Adrenal gland (tissue), 12 donors: ENCODE measurements around the gene LACTBL1. TPM values are rescaled to one million over a fixed set of nuclear protein-coding genes. Genes with fewer than 3 reads are reported as not detected.

ENCODE experiments used
- DNase-seq, 7 donors: peaks; one replicate each; pipeline ENCODE4 v3.0.0-alpha.2; 2019 to 2020
- H3K27ac ChIP-seq, 5 donors: fragments of 200-600 bp; sonication (generic) in 4 of 5; 1 replicate in 3 of 5; 2 replicates in 2 of 5; pipeline versions ENCODE4 v1.5.1 to v1.8.0; 2016 to 2020; ENCODE audit warnings: mild to moderate bottlenecking in 1 of 5
- H3K27me3 ChIP-seq: fragments of 200-600 bp; 2 replicates; pipeline ENCODE4 v1.8.0; 2021
- H3K36me3 ChIP-seq, 2 donors: fragments of 200-600 bp; replicated peaks in 1 of 2; 1 replicate in 1 of 2; 2 replicates in 1 of 2; pipeline versions ENCODE4 v1.5.1 to v1.8.0; 2018 to 2022
- H3K4me1 ChIP-seq, 2 donors: fragments of 200-600 bp; replicated peaks in 1 of 2; 1 replicate in 1 of 2; 2 replicates in 1 of 2; pipeline versions ENCODE4 v1.5.1 to v1.8.0; 2018 to 2021
- H3K4me3 ChIP-seq, 4 donors: fragments of 200-600 bp; sonication (generic) in 3 of 4; one replicate each; pipeline ENCODE4 v1.5.1; 2016 to 2018
- H3K9me3 ChIP-seq, 3 donors: fragments of 200-600 bp; sonication (generic) in 1 of 3; replicated peaks in 1 of 3; 1 replicate in 2 of 3; 2 replicates in 1 of 3; pipeline versions ENCODE4 v1.5.1 to v1.8.0; 2016 to 2021
- CTCF ChIP-seq, 6 experiments: fragments of 450-650 bp in 4 of 6; fragments of 200-600 bp in 2 of 6; sonication (generic) in 1 of 6; IDR thresholded peaks; 1 replicate in 5 of 6; 2 replicates in 1 of 6; pipeline versions ENCODE4 v1.5.1 to v1.8.0; 2016 to 2021; ENCODE audit warnings: antibody characterized with exemption in 6 of 6, mild to moderate bottlenecking in 2 of 6, moderate library complexity in 1 of 6
- POLR2A ChIP-seq, 2 donors: fragments of 450-650 bp; IDR thresholded peaks; one replicate each; pipeline ENCODE4 v1.6.1; 2017; ENCODE audit warnings: antibody characterized with exemption in 2 of 2, mild to moderate bottlenecking in 2 of 2, moderate library complexity in 1 of 2
- WGBS, 4 donors: extraction: QIAGEN DNeasy Blood & Tissue Kit in 2 of 4; methylation state at CpG; one replicate each; pipeline versions ENCODE4 v1.1.5 to v1.1.7; 2013 to 2017; 5-methylcytosine and 5-hydroxymethylcytosine counted together
- intact Hi-C, 2 donors: fragments of 100-400 bp; cut with DNase I; formaldehyde crosslinking; loops; one replicate each; pipeline versions ENCODE4 v1.14.1 to v1.15.0; 2022 to 2023
- polyA plus RNA-seq, 3 donors: library from polyadenylated mRNA; stranded (reverse); fragments of 200-250 nt in 2 of 3; fragments of 350-450 nt in 1 of 3; fragmentation: Illumina TruSeq in 1 of 3; extraction: RNeasy Lipid Tissue Mini Kit (QIAGEN cat#74804) in 1 of 3; gene quantifications; one replicate each; pipeline ENCODE4 v1.2.3, GENCODE V29; 2013 to 2014
- total RNA-seq, 9 donors: library from RNA; depleted of rRNA in 4 of 9; stranded (reverse); fragments of >200 nt in 4 of 9; fragments of 120-200 nt in 1 of 9; fragmentation: NEBNext Ultra II Directional in 1 of 9; extraction: Animal tissue kit (Norgen Biotek cat#: 25700) in 1 of 9; gene quantifications; one replicate each; pipeline versions ENCODE4 v1.1.0 to v1.2.4, GENCODE V29; 2013 to 2023
- donor health status: healthy with polysubstance abuse.
- donor health status: Bipolar disorder and iron deficiency.
- donor health status: DM: yes; HTN: yes; CAD: no.
- donor health status: DM: no; HTN: no; CAD: no.
- donor health status: DM: no; HTN: no; CAD: no.
- donor health status: DM: yes; HTN: yes; CAD: no.

Gene LACTBL1
- total and polyA plus RNA-seq, 12 donors, result not detected

GRCh38 chr1:22932803-22933470, 39.7 kb downstream of the LACTBL1 start:
- 50 to 63% (median 53%) methylated on average over 4 of the region's 4 CpGs for WGBS, 4 donors

GRCh38 chr1:22930240-22930912, 42.3 kb downstream of the LACTBL1 start:
- intact Hi-C loops, result no loop called here
- no peaks in the 10 kb centered on the region for H3K27me3 ChIP-seq
- no peak overlapping the region for H3K27ac ChIP-seq
- no peaks in the 10 kb centered on the region for H3K4me1 ChIP-seq
- no peaks in the 10 kb centered on the region for H3K36me3 ChIP-seq
- H3K4me3 ChIP-seq, result no peak overlapping the region
- 38 to 51% (median 44%) methylated on average over 10 to 11 of the region's 11 CpGs for WGBS, 4 donors
- peak; percentile 28 to 55 (median 53) for DNase-seq
- TF ChIP-seq CTCF (IDR thresholded peaks at IDR 0.05), result peak; percentile 50 to 72 (median 67)
- TF ChIP-seq POLR2A (IDR thresholded peaks at IDR 0.05), result no peak
- no peaks in the 10 kb centered on the region for H3K9me3 ChIP-seq

More at GRCh38 chr1:22932803-22933470, 39.7 kb downstream of the LACTBL1 start:
- Histone ChIP-seq H3K4me1 (no peaks in the 10 kb centered on the region), H3K9me3 (no peaks in the 10 kb centered on the region), H3K36me3 (no peaks in the 10 kb centered on the region), H3K27me3 (no peaks in the 10 kb centered on the region), H3K4me3 (no peak overlapping the region), H3K27ac (no peak overlapping the region)
- DNase-seq, result no peak
- no peak for TF ChIP-seq CTCF (IDR thresholded peaks at IDR 0.05)
- TF ChIP-seq POLR2A (IDR thresholded peaks at IDR 0.05), result no peak
- intact Hi-C loops, result no loop called here

- Histone ChIP-seq H3K4me1 (no peaks in the 10 kb centered on the region), H3K9me3 (no peaks in the 10 kb centered on the region), H3K27ac (no peak overlapping the region), H3K36me3 (no peaks in the 10 kb centered on the region), H3K4me3 (no peak overlapping the region), H3K27me3 (no peaks in the 10 kb centered on the region)
- WGBS, 4 donors, result 64 to 68% (median 66%) methylated on average over 9 of the region's 9 CpGs
- intact Hi-C loops, result no loop called here
- TF ChIP-seq CTCF (IDR thresholded peaks at IDR 0.05), result no peak
- no peak for TF ChIP-seq POLR2A (IDR thresholded peaks at IDR 0.05)
- no peak for DNase-seq
Observed at GRCh38 chr1:22925111-22925510, 47.6 kb downstream of the LACTBL1 start.

GRCh38 chr1:22922640-22923039, 50.0 kb downstream of the LACTBL1 start:
- no peak overlapping the region for H3K4me3 ChIP-seq
- H3K27ac ChIP-seq, result no peak overlapping the region
- no peaks in the 10 kb centered on the region for H3K4me1 ChIP-seq
- DNase-seq, result no peak
- 86 to 100% (median 91%) methylated on average over 1 of the region's 1 CpG for WGBS, 4 donors
- no peaks in the 10 kb centered on the region for H3K9me3 ChIP-seq
- H3K27me3 ChIP-seq, result no peaks in the 10 kb centered on the region
- intact Hi-C loops, result no loop called here
- no peaks in the 10 kb centered on the region for H3K36me3 ChIP-seq
- no peak for TF ChIP-seq POLR2A (IDR thresholded peaks at IDR 0.05)
- no peak for TF ChIP-seq CTCF (IDR thresholded peaks at IDR 0.05)
